Subcutaneous adipose tissue (tissue), 4 donors: ENCODE measurements around the gene COL9A2. TPM values are rescaled to one million over a fixed set of nuclear protein-coding genes. Genes with fewer than 3 reads are reported as not detected.

Experiments used
- CTCF ChIP-seq: fragments of 450-650 bp; IDR thresholded peaks from one replicate; pipeline ENCODE4 v1.5.1; 2016; ENCODE audit warnings: low read depth, mild to moderate bottlenecking, control low read depth, antibody characterized with exemption, moderate library complexity
- total RNA-seq, 4 donors: library from RNA; depleted of rRNA; stranded (reverse); fragments of >200 nt; gene quantifications; one replicate each; pipeline ENCODE4 v1.1.0, GENCODE V29; 2016

COL9A2 gene
- 1 to 10 TPM in 3 of 4 donors, under 1 TPM in 1; 0.65 to 7.8 (median 4.1) TPM for total RNA-seq

- TF ChIP-seq CTCF = no peak
Measured at GRCh38 chr1:40316595-40317393, at the start of gene COL9A2. COL9A2 (minus strand) TSS chr1:40317286; CDS start chr1:40317197, 89 bp downstream.

- no peak for TF ChIP-seq CTCF
Measured at GRCh38 chr1:40363721-40364120, 46.6 kb upstream of the COL9A2 start.

DNA sequence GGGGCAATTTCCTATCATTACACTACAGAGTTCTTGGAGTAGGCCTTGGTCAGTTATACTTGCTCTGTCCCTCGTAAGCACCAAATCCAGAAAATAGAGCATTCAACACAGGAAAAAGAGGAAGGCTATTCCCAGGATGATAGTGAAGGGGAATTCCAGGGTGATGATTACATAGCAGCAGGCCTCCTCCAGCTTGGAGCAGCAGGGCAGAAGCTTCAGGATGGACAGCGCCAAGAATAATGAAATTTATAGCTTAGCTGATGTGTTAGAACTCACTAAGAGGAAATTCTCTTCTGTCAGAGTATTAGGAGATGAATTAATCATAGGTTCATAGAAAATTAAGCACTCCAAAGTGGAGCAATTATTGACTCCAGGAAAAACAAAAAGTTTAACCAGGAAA lies 45.6 kb upstream of the COL9A2 start:
- TF ChIP-seq CTCF = no peak

GRCh38 chr1:40362199-40362598 lies 45.1 kb upstream of the COL9A2 start:
- TF ChIP-seq CTCF = no peak

DNA sequence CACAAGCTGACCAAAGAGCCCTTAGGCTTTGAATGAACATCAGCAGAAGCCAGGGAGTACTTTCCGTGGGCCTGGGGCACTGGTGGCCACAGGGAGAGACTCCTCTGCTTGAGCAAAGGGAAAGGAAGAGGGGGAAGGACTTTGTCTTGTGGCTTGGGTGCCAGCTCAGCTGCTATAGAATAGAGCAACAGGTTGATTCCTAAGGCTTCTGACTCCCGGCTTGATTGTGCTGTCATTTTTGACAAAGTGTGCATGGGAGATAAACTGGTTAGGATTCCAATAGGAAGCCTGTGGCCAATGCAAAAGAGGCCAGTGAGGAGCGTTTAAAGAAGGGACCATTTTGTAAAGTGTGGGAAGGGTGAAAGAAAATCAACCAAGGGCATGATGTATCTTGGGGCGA lies 44.6 kb upstream of the COL9A2 start:
- TF ChIP-seq CTCF = no peak

DNA sequence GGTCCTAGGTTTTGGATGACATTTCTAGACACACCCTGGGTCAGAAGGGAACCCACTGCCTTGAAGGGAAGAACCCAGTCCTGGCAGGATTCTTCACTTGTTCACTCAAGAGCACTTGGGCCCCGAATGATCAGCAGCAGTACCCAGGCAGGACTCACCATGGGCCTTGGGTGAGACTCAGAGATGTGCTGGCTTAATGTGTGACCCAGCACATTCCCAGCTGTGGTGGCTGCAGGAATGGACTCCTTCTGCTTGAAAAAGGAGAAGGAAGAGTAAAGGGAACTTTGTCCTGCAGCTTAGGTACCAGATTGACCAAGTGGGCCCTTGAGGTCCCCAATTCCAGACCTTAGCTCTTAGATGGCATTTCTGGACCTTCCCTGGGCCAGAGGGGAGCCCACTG lies 44.1 kb upstream of the COL9A2 start:
- no peak for TF ChIP-seq CTCF

DNA sequence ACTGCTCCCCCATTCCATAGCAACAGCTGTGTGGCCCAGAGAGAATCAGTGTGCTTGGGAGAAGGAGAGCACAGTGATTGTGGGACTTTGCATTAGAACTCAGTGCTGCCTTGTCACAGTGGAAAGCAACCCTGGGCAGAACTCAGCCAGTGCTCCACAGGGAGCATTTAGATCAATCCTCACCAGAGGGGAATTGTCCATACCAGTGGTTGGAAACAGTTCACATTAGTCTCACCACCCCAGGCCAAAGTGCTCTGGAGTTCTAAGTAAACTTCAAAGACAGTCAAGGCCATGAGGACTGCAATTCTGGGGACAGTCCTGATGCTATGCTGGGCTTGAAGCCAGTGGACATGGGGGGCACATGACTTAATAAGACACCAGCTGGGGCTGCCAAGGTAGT lies 43.5 kb upstream of the COL9A2 start:
- no peak for TF ChIP-seq CTCF
